ENCODE measurements around the gene NDUFA5. TPM values are rescaled to one million over a fixed set of nuclear protein-coding genes. Genes with fewer than 3 reads are reported as not detected.
"Not testable (repeated sequence)": the region's sequence is repeated elsewhere in the genome, so short reads cannot be mapped to it uniquely, and the experiment has no call there.

NDUFA5 gene
- total RNA-seq, 1 donor from 2014 or later, result 87.0 TPM

DNA sequence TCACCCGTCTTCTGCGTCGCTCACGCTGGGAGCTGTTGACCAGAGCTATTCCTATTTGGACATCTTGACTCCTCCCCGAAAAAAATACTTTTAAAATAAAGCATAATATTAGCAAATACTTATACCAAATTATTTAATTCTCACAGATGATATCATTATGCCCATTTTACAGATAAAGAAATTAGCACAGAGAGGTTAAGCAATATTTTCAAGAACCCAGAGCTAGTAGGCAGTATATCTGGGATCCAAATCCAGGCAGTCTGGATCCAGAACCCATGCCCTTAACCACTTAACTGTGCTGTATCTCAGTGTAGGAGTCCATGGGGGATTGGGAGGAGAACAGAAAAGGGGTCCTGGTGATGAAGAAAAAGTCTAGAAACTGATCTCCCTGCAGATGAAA lies 29.4 kb downstream of the NDUFA5 start:
- peak overlapping the region; percentile 81 for H3K4me3 Mint-ChIP-seq (ENCODE audit: low read depth)
- DNase-seq (ENCODE audit: low spot score, unreplicated experiment), result no peak
- peaks cover 6% of the 10 kb centered on the region for H3K27me3 Mint-ChIP-seq
- H3K9me3 Mint-ChIP-seq (ENCODE audit: low read depth), result peaks cover 5% of the 10 kb centered on the region
- TF ChIP-seq, protein P1, sequence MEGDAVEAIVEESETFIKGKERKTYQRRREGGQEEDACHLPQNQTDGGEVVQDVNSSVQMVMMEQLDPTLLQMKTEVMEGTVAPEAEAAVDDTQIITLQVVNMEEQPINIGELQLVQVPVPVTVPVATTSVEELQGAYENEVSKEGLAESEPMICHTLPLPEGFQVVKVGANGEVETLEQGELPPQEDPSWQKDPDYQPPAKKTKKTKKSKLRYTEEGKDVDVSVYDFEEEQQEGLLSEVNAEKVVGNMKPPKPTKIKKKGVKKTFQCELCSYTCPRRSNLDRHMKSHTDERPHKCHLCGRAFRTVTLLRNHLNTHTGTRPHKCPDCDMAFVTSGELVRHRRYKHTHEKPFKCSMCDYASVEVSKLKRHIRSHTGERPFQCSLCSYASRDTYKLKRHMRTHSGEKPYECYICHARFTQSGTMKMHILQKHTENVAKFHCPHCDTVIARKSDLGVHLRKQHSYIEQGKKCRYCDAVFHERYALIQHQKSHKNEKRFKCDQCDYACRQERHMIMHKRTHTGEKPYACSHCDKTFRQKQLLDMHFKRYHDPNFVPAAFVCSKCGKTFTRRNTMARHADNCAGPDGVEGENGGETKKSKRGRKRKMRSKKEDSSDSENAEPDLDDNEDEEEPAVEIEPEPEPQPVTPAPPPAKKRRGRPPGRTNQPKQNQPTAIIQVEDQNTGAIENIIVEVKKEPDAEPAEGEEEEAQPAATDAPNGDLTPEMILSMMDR (IDR thresholded peaks at IDR 0.05; ENCODE audit: unreplicated experiment), result no peak
- peak overlapping the region; percentile 91 for H3K27ac Mint-ChIP-seq
- H3K4me1 Mint-ChIP-seq (ENCODE audit: low read depth), result peaks cover 2% of the 10 kb centered on the region
- no peaks in the 10 kb centered on the region for H3K36me3 Mint-ChIP-seq (ENCODE audit: insufficient read depth)

DNA sequence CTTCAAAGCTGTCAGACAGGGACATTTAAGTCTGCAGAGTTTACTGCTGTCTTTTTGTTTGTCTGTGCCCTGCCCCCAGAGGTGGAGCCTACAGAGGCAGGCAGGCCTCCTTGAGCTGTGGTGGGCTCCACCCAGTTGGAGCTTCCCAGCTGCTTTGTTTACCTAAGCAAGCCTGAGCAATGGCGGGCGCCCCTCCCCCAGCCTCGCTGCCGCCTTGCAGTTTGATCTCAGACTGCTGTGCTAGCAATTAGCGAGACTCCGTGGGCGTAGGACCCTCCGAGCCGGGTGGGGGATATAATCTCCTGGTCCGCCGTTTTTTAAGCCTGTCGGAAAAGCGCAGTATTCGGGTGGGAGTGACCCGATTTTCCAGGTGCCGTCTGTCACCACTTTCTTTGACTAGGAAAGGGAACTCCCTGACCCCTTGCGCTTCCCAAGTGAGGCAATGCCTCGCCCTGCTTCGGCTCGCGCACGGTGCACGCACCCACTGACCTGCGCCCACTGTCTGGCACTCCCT lies 29.8 kb downstream of the NDUFA5 start:
- not testable (repeated sequence) for DNase-seq (ENCODE audit: low spot score, unreplicated experiment); H3K27me3 Mint-ChIP-seq; H3K4me1 Mint-ChIP-seq (ENCODE audit: low read depth); H3K9me3 Mint-ChIP-seq (ENCODE audit: low read depth); H3K36me3 Mint-ChIP-seq (ENCODE audit: insufficient read depth)
- H3K4me3 Mint-ChIP-seq (ENCODE audit: low read depth), result peak overlapping the region; percentile 81
- peak overlapping the region; percentile 91 for H3K27ac Mint-ChIP-seq

DNA sequence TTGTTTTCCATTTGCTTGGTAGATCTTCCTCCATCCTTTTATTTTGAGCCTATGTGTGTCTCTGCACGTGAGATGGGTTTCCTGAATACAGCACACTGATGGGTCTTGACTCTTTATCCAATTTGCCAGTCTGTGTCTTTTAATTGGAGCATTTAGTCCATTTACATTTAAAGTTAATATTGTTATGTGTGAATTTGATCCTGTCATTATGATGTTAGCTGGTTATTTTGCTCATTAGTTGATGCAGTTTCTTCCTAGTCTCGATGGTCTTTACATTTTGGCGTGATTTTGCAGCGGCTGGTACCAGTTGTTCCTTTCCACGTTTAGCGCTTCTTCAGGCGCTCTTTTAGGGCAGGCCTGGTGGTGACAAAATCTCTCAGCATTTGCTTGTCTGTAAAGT lies 31.1 kb downstream of the NDUFA5 start:
- H3K4me1 Mint-ChIP-seq (ENCODE audit: low read depth); H3K27ac Mint-ChIP-seq; H3K9me3 Mint-ChIP-seq (ENCODE audit: low read depth); H3K36me3 Mint-ChIP-seq (ENCODE audit: insufficient read depth); H3K27me3 Mint-ChIP-seq; DNase-seq (ENCODE audit: low spot score, unreplicated experiment); H3K4me3 Mint-ChIP-seq (ENCODE audit: low read depth): not testable (repeated sequence)

DNA sequence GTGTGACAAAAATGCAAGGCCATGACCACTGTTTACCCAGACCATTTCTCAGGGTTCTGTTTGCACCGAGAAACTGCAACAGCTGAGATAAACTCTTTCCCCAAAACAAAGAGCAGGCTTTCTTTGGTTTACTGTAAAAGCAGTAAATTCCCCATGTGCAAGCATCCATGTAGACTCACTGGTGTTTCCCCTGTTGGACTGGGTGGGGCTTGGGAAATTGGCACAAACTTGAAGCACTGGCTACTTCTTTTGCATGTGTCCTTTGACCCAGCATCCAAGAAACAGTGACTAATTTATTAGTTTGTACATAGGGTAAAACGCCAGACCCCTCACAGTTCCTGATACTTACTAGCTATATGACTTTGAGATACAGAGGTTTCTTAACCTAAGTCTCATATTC lies 35.6 kb downstream of the NDUFA5 start:
- TF ChIP-seq, protein P1 (IDR thresholded peaks at IDR 0.05; ENCODE audit: unreplicated experiment), result no peak
- no peak for DNase-seq (ENCODE audit: low spot score, unreplicated experiment)
- H3K4me1 Mint-ChIP-seq (ENCODE audit: low read depth), result no peaks in the 10 kb centered on the region
- H3K27me3 Mint-ChIP-seq, result no peaks in the 10 kb centered on the region
- no peaks in the 10 kb centered on the region for H3K36me3 Mint-ChIP-seq (ENCODE audit: insufficient read depth)
- H3K9me3 Mint-ChIP-seq (ENCODE audit: low read depth), result peaks cover 5% of the 10 kb centered on the region
- H3K4me3 Mint-ChIP-seq (ENCODE audit: low read depth), result no peak overlapping the region
- no peak overlapping the region for H3K27ac Mint-ChIP-seq

DNA sequence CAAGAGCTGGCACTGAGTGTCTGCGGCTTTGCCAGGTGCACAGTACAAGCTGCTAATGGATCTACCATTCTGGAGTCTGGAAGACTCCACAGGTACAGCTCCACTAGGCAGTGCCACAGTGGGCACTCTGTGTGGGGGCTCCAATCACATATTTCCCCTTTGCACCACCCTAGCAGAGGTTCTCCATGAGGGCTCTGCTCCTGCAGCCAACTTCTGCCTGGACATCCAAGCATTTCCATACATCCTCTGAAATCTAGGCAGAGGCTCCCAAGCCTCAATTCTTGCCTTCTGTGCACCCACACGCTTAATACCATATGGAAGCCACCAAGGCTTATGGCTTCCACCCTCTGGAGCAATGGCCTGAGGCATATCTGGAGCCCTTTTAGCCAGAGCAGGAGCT lies 52.4 kb downstream of the NDUFA5 start:
- Mint-ChIP-seq H3K27me3 (no peaks in the 10 kb centered on the region), H3K36me3 (ENCODE audit: insufficient read depth) (peaks cover 7% of the 10 kb centered on the region), H3K9me3 (ENCODE audit: low read depth) (peaks cover 18% of the 10 kb centered on the region), H3K4me1 (ENCODE audit: low read depth) (no peaks in the 10 kb centered on the region), H3K27ac (no peak overlapping the region), H3K4me3 (ENCODE audit: low read depth) (no peak overlapping the region)
- TF ChIP-seq, protein P1 (IDR thresholded peaks at IDR 0.05; ENCODE audit: unreplicated experiment), result no peak
- no peak for DNase-seq (ENCODE audit: low spot score, unreplicated experiment)

DNA sequence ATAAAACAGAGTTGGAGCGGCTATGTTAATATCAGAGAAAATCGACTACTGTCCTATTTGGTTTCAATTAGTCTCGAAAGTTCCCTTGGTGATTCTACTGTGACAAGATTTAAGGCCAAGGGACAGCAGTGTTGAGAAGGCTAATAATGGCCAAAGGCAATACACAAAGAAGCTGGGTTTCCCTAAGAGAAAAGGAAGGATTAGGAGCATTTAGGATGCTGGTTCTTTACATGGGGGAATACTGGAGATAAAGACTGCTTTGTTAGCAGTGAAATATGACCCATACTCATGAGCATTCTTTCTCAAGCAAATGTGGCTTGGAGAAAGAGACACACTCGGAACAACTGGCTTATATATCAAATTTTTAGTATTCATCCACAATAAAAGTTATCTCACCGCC lies 55.4 kb downstream of the NDUFA5 start:
- H3K4me1 Mint-ChIP-seq (ENCODE audit: low read depth), result no peaks in the 10 kb centered on the region
- H3K36me3 Mint-ChIP-seq (ENCODE audit: insufficient read depth), result peaks cover 7% of the 10 kb centered on the region
- H3K27ac Mint-ChIP-seq, result no peak overlapping the region
- TF ChIP-seq, protein P1 (IDR thresholded peaks at IDR 0.05; ENCODE audit: unreplicated experiment), result no peak
- no peak for DNase-seq (ENCODE audit: low spot score, unreplicated experiment)
- no peaks in the 10 kb centered on the region for H3K27me3 Mint-ChIP-seq
- no peak overlapping the region for H3K4me3 Mint-ChIP-seq (ENCODE audit: low read depth)
- peaks cover 18% of the 10 kb centered on the region for H3K9me3 Mint-ChIP-seq (ENCODE audit: low read depth)

Measured in progenitor cell of endocrine pancreas (in vitro differentiated cells).